ENCODE data around the gene BEST3.

GRCh38 chr12:69651922-69652321 lies 47.2 kb downstream of the BEST3 start:
- TF ChIP-seq CTCF (IDR thresholded peaks at IDR 0.05) (no peak), POLR2A (IDR thresholded peaks at IDR 0.05) (no peak)

All from adrenal gland (tissue), 5 donors.